ENCODE measurements around the gene EMILIN1. TPM values are rescaled to one million over a fixed set of nuclear protein-coding genes. Genes with fewer than 3 reads are reported as not detected.

EMILIN1 gene
- polyA plus RNA-seq, 1 of the 3 experiments (the other 2 are of a cell fraction): 286 TPM

- no peak for TF ChIP-seq REST (IDR thresholded peaks at IDR 0.05; ENCODE audit: low read depth, low read length)
- no peak for TF ChIP-seq MEF2A (IDR thresholded peaks at IDR 0.05; ENCODE audit: borderline replicate concordance, low read depth)
- no peak for TF ChIP-seq RCOR1 (IDR thresholded peaks at IDR 0.05; ENCODE audit: low read length)
- no peak for TF ChIP-seq FOXM1 (IDR thresholded peaks at IDR 0.05; ENCODE audit: low read depth)
- TF ChIP-seq CTCF (IDR thresholded peaks at IDR 0.05): no peak
Measured at GRCh38 chr2:27076323-27076722, 2.1 kb upstream of the EMILIN1 start (continued).

- no peak overlapping the region for H2AFZ ChIP-seq (ENCODE audit: low read depth)
- H3K79me2 ChIP-seq (ENCODE audit: insufficient read depth): peaks cover 32% of the 10 kb centered on the region
- H3K9me2 ChIP-seq: no peaks in the 10 kb centered on the region
- peaks cover 46 to 82% of the 10 kb centered on the region in 2 experiments for H3K4me1 ChIP-seq (ENCODE audit: control insufficient read depth in 1 of 2, insufficient read depth in 2 of 2, low read depth in 1 of 2, low read length in 1 of 2)
- H3K36me3 ChIP-seq (replicated peaks in 1 of 2; ENCODE audit: control insufficient read depth in 1 of 2, insufficient read depth in 2 of 2, low read length in 1 of 2): peaks cover 9 to 15% of the 10 kb centered on the region in 2 experiments
- peak overlapping the region; percentile 100; the same call in 1 of the 2 replicates for H3K4me2 ChIP-seq
- TF ChIP-seq USF2 (IDR thresholded peaks at IDR 0.05; ENCODE audit: borderline replicate concordance, low read depth, low read length) (no peak), TAF1 (IDR thresholded peaks at IDR 0.05; ENCODE audit: borderline replicate concordance, low read depth, low read length) (no peak), SIN3A (IDR thresholded peaks at IDR 0.05; ENCODE audit: borderline replicate concordance, low read depth, low read length) (no peak), POLR2AphosphoS5 (IDR thresholded peaks at IDR 0.05; ENCODE audit: low read depth, low read length) (no peak), FOXJ3 (CRISPR knock-in tag; IDR thresholded peaks at IDR 0.05) (no peak), NFIC (IDR thresholded peaks at IDR 0.05; ENCODE audit: borderline replicate concordance) (no peak)
- TF ChIP-seq, protein P1, sequence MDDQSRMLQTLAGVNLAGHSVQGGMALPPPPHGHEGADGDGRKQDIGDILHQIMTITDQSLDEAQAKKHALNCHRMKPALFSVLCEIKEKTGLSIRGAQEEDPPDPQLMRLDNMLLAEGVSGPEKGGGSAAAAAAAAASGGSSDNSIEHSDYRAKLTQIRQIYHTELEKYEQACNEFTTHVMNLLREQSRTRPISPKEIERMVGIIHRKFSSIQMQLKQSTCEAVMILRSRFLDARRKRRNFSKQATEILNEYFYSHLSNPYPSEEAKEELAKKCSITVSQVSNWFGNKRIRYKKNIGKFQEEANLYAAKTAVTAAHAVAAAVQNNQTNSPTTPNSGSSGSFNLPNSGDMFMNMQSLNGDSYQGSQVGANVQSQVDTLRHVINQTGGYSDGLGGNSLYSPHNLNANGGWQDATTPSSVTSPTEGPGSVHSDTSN (IDR thresholded peaks at IDR 0.05): no peak
- no peak for DNase-seq
- no peak overlapping the region for H3K4me3 ChIP-seq (ENCODE audit: low read depth in 2 of 2, low read length in 1 of 2)
- peak overlapping the region; percentile 79 to 84 for H3K27ac ChIP-seq (ENCODE audit: low read depth in 2 of 2, low read length in 1 of 2)
- WGBS (ENCODE audit: low lambda C conversion rate): 87% methylated on average over 7 of the region's 7 CpGs
- peaks cover 8% of the 10 kb centered on the region; the same call in 1 of the 2 replicates for H4K20me1 ChIP-seq (ENCODE audit: insufficient read depth)
- ChIA-PET POLR2A (interaction anchor here (1.3 to 4.0 kb wide), 2 partner anchors 15 to 27 kb away, joined by 3 to 42 read pairs; partner anchors contain the start of gene AGBL5), CTCF (interaction anchor here (0.9 to 14.6 kb wide), 8 partner anchors 8 to 231 kb away, joined by 3 to 227 read pairs (median 11); partner anchors contain the start of genes AGBL5, OST4 and TMEM214)
- no peaks in the 10 kb centered on the region for H3K9me3 ChIP-seq
- no peak overlapping the region for H3K9ac ChIP-seq
- peaks cover 17% of the 10 kb centered on the region for H3F3A ChIP-seq (replicated peaks; ENCODE audit: insufficient read depth)
- no peaks in the 10 kb centered on the region for H3K27me3 ChIP-seq (ENCODE audit: insufficient read depth)
Measured at GRCh38 chr2:27077231-27077630, 1.2 kb upstream of the EMILIN1 start.

Measured in SK-N-SH (cell line).